Uterus (tissue), 4 donors: ENCODE results near the gene RELL2. TPM values are rescaled to one million over a fixed set of nuclear protein-coding genes. Genes with fewer than 3 reads are reported as not detected.

Source experiments
- DNase-seq, 2 donors: peaks; one replicate each; pipeline ENCODE4 v3.0.0-alpha.2; 2019 to 2020
- H3K27ac ChIP-seq, 2 donors: fragments of 200-600 bp; sonication (generic); 1 replicate in 1 of 2; 2 replicates in 1 of 2; pipeline ENCODE4 v1.5.1; 2016 to 2018
- H3K27me3 ChIP-seq, 2 donors: fragments of 200-600 bp; sonication (generic); one replicate each; pipeline ENCODE4 v1.5.1; 2018 to 2019; ENCODE audit warnings: control low read depth in 1 of 2
- H3K36me3 ChIP-seq, 2 donors: fragments of 200-600 bp; sonication (generic); one replicate each; pipeline ENCODE4 v1.5.1; 2019; ENCODE audit warnings: control low read depth in 1 of 2
- H3K4me1 ChIP-seq, 2 donors: fragments of 200-600 bp; sonication (generic); one replicate each; pipeline ENCODE4 v1.5.1; 2018 to 2019; ENCODE audit warnings: control low read depth in 1 of 2
- H3K4me3 ChIP-seq, 2 donors: fragments of 200-600 bp; sonication (generic); 1 replicate in 1 of 2; 2 replicates in 1 of 2; pipeline ENCODE4 v1.5.1; 2018 to 2019; ENCODE audit warnings: mild to moderate bottlenecking in 1 of 2
- H3K9me3 ChIP-seq, 2 donors: fragments of 200-600 bp; sonication (generic); one replicate each; pipeline ENCODE4 v1.5.1; 2019; ENCODE audit warnings: control low read depth in 1 of 2
- CTCF ChIP-seq, 4 experiments: fragments of 200-600 bp in 2 of 4; fragments of 450-650 bp in 2 of 4; sonication (generic) in 2 of 4; IDR thresholded peaks; one replicate each; pipeline ENCODE4 v1.5.1; 2016 to 2019; ENCODE audit warnings: antibody characterized with exemption in 4 of 4, mild to moderate bottlenecking in 2 of 4, moderate library complexity in 1 of 4
- POLR2A ChIP-seq, 2 donors: fragments of 450-650 bp; IDR thresholded peaks; one replicate each; pipeline ENCODE4 v1.6.1; 2016; ENCODE audit warnings: antibody characterized with exemption in 2 of 2, mild to moderate bottlenecking in 1 of 2, moderate library complexity in 1 of 2
- intact Hi-C: fragments of 100-400 bp; cut with DNase I; formaldehyde crosslinking; loops from one replicate; pipeline ENCODE4 v1.15.1; 2023; ENCODE audit warnings: low total_unique reads
- total RNA-seq, 4 donors: library from RNA; depleted of rRNA in 3 of 4; stranded (reverse); fragments of >200 nt in 3 of 4; gene quantifications; one replicate each; pipeline versions ENCODE4 v1.1.0 to v1.2.4, GENCODE V29; 2014 to 2023
- donor health status: DM: yes; HTN: yes; CAD: no.

Gene RELL2
- total RNA-seq, 4 donors from 2014 or later, result 0.35 to 1.7 TPM; not detected in 2

- Histone ChIP-seq H3K9me3 (no peaks in the 10 kb centered on the region), H3K27me3 (no peaks in the 10 kb centered on the region), H3K4me3 (no peak overlapping the region), H3K27ac (peak overlapping the region in 1 of 2 donors; percentile 69), H3K36me3 (no peaks in the 10 kb centered on the region), H3K4me1 (no peaks in the 10 kb centered on the region)
- TF ChIP-seq POLR2A (IDR thresholded peaks at IDR 0.05) (no peak), CTCF (IDR thresholded peaks at IDR 0.05) (no peak)
- no peak for DNase-seq
- intact Hi-C loops, result no loop called here
These were observed 43.4 kb downstream of the RELL2 start for GRCh38 chr5:141680178-141680577.

GRCh38 chr5:141680751-141681201, 44.0 kb downstream of the RELL2 start:
- peak in 1 of 2 donors; percentile 51 for DNase-seq
- H3K9me3 ChIP-seq, result no peaks in the 10 kb centered on the region
- TF ChIP-seq POLR2A (IDR thresholded peaks at IDR 0.05) (no peak), CTCF (IDR thresholded peaks at IDR 0.05) (no peak)
- intact Hi-C loops, result no loop called here
- peak overlapping the region; percentile 69 to 75 for H3K27ac ChIP-seq
- no peaks in the 10 kb centered on the region for H3K4me1 ChIP-seq
- H3K27me3 ChIP-seq, result no peaks in the 10 kb centered on the region
- H3K4me3 ChIP-seq, result no peak overlapping the region
- H3K36me3 ChIP-seq, result no peaks in the 10 kb centered on the region

GRCh38 chr5:141681295-141681694, 44.5 kb downstream of the RELL2 start:
- no peaks in the 10 kb centered on the region for H3K9me3 ChIP-seq
- H3K36me3 ChIP-seq, result no peaks in the 10 kb centered on the region
- DNase-seq, result no peak
- no peaks in the 10 kb centered on the region for H3K27me3 ChIP-seq
- TF ChIP-seq CTCF (IDR thresholded peaks at IDR 0.05) (no peak), POLR2A (IDR thresholded peaks at IDR 0.05) (no peak)
- H3K27ac ChIP-seq, result peak overlapping the region; percentile 69 to 75
- peak overlapping the region; percentile 36 to 48 for H3K4me3 ChIP-seq
- intact Hi-C loops, result no loop called here
- H3K4me1 ChIP-seq, result no peaks in the 10 kb centered on the region

- DNase-seq, result peak; percentile 83 to 85
- H3K36me3 ChIP-seq, result no peaks in the 10 kb centered on the region
- H3K4me1 ChIP-seq, result no peaks in the 10 kb centered on the region
- no peaks in the 10 kb centered on the region for H3K9me3 ChIP-seq
- TF ChIP-seq POLR2A (IDR thresholded peaks at IDR 0.05), result peak in 1 of 2 donors; percentile 38
- TF ChIP-seq CTCF (IDR thresholded peaks at IDR 0.05), result no peak
- H3K27ac ChIP-seq, result peak within 1 kb of the TSS; percentile 69 to 75
- intact Hi-C loops, result no loop called here
- H3K4me3 ChIP-seq, result peak within 1 kb of the TSS; percentile 36 to 48
- no peaks in the 10 kb centered on the region for H3K27me3 ChIP-seq
These were observed 45.2 kb downstream of the RELL2 start, which contains the start of gene ARAP3 for GRCh38 chr5:141681695-141682641. ARAP3 (minus strand) TSS chr5:141682230; CDS start chr5:141680486, 1,744 bp downstream.

- H3K4me3 ChIP-seq, result no peak overlapping the region
- intact Hi-C loops, result no loop called here
- no peaks in the 10 kb centered on the region for H3K27me3 ChIP-seq
- H3K4me1 ChIP-seq, result no peaks in the 10 kb centered on the region
- H3K36me3 ChIP-seq, result no peaks in the 10 kb centered on the region
- TF ChIP-seq CTCF (IDR thresholded peaks at IDR 0.05) (no peak), POLR2A (IDR thresholded peaks at IDR 0.05) (no peak)
- no peaks in the 10 kb centered on the region for H3K9me3 ChIP-seq
- DNase-seq, result no peak
- no peak overlapping the region for H3K27ac ChIP-seq
These were observed 46.9 kb downstream of the RELL2 start for GRCh38 chr5:141683596-141684141.
